GM20000 (cell line): ENCODE data around the gene MYORG.

ENCODE experiments used
- DNase-seq: peaks from one replicate; pipeline ENCODE4 v3.0.0; 2012; ENCODE audit warnings: low spot score
- CTCF ChIP-seq: IDR thresholded peaks from 2 replicates; pipeline ENCODE4 v1.5.1; 2012; ENCODE audit warnings: mild to moderate bottlenecking, control low read depth; ENCODE audit errors: extremely low read depth, missing control alignments

MYORG gene

GRCh38 chr9:34378376-34379060 is 1.8 kb upstream of the MYORG start:
- TF ChIP-seq CTCF: no peak
- no peak for DNase-seq

GRCh38 chr9:34377404-34377746 is 677 bp upstream of the MYORG start:
- TF ChIP-seq CTCF: no peak
- DNase-seq: no peak

- peak; percentile 75 for DNase-seq
Observed at GRCh38 chr9:34375901-34376595, 650 bp downstream of the MYORG start.

GRCh38 chr9:34374905-34375552 is 1.7 kb downstream of the MYORG start:
- no peak for DNase-seq
- TF ChIP-seq CTCF: no peak

More at GRCh38 chr9:34375901-34376595, 650 bp downstream of the MYORG start:
- TF ChIP-seq CTCF: no peak

- no peak for TF ChIP-seq CTCF
- DNase-seq: no peak
Observed at GRCh38 chr9:34374339-34374738, 2.4 kb downstream of the MYORG start.

- TF ChIP-seq CTCF: no peak
Observed at GRCh38 chr9:34373749-34374148, 2.9 kb downstream of the MYORG start.

GRCh38 chr9:34372467-34373011 is 4.2 kb downstream of the MYORG start:
- no peak for DNase-seq
- TF ChIP-seq CTCF: no peak

More at GRCh38 chr9:34373749-34374148, 2.9 kb downstream of the MYORG start:
- DNase-seq: no peak
